Gastroesophageal sphincter (tissue), 4 donors: Measurements from ENCODE around the gene BTG1. TPM values are rescaled to one million over a fixed set of nuclear protein-coding genes. Genes with fewer than 3 reads are reported as not detected.

Experiments used
- ATAC-seq: fragments of 150-250 bp; one replicate; pipeline ENCODE4 v1.9.1; 2016; ENCODE audit warnings: mild to moderate bottlenecking, moderate library complexity
- H3K27ac ChIP-seq, 4 donors: fragments of 200-600 bp; sonication (generic) in 3 of 4; 1 replicate in 3 of 4; 2 replicates in 1 of 4; pipeline ENCODE4 v1.5.1; 2016 to 2019
- H3K27me3 ChIP-seq: fragments of 200-600 bp; sonication (generic); one replicate; pipeline ENCODE4 v1.5.1; 2019
- H3K36me3 ChIP-seq, 2 donors: fragments of 200-600 bp; sonication (generic); one replicate each; pipeline ENCODE4 v1.5.1; 2019; ENCODE audit warnings: control low read depth in 1 of 2
- H3K4me1 ChIP-seq, 3 donors: fragments of 200-600 bp; sonication (generic); 1 replicate in 2 of 3; 2 replicates in 1 of 3; pipeline ENCODE4 v1.5.1; 2016 to 2019; ENCODE audit warnings: control low read depth in 2 of 3
- H3K4me3 ChIP-seq, 2 donors: fragments of 200-600 bp; sonication (generic); one replicate each; pipeline ENCODE4 v1.5.1; 2019; ENCODE audit warnings: mild to moderate bottlenecking in 1 of 2, moderate library complexity in 1 of 2
- H3K9me3 ChIP-seq, 3 donors: fragments of 200-600 bp; sonication (generic); one replicate each; pipeline ENCODE4 v1.5.1; 2017 to 2019; ENCODE audit warnings: control low read depth in 2 of 3
- CTCF ChIP-seq, 4 experiments: fragments of 200-600 bp in 2 of 4; fragments of 450-650 bp in 2 of 4; sonication (generic) in 1 of 4; IDR thresholded peaks; one replicate each; pipeline ENCODE4 v1.5.1; 2017 to 2019; ENCODE audit warnings: antibody characterized with exemption in 4 of 4, mild to moderate bottlenecking in 2 of 4, moderate library complexity in 2 of 4
- EP300 ChIP-seq: sonication (generic); formaldehyde crosslinking; IDR thresholded peaks from one replicate; pipeline ENCODE4 v1.6.1; 2017; ENCODE audit warnings: antibody characterized with exemption, mild to moderate bottlenecking
- POLR2A ChIP-seq, 2 donors: fragments of 450-650 bp; IDR thresholded peaks; one replicate each; pipeline ENCODE4 v1.6.1; 2017; ENCODE audit warnings: antibody characterized with exemption in 2 of 2, mild to moderate bottlenecking in 2 of 2, moderate library complexity in 1 of 2
- POLR2AphosphoS5 ChIP-seq: sonication (generic); formaldehyde crosslinking; IDR thresholded peaks from one replicate; pipeline ENCODE4 v1.6.1; 2017; ENCODE audit warnings: antibody characterized with exemption
- WGBS, 2 donors: methylation state at CpG; one replicate each; pipeline ENCODE4 v1.1.5; 2018; ENCODE audit warnings: low coverage in 1 of 2; 5-methylcytosine and 5-hydroxymethylcytosine counted together
- total RNA-seq, 4 donors: library from RNA; depleted of rRNA; stranded (reverse); fragments of >200 nt; gene quantifications; one replicate each; pipeline ENCODE4 v1.1.0, GENCODE V29; 2016

Gene BTG1
- total RNA-seq, 4 donors from 2014 or later: 33.7 to 46.1 (median 42.7) TPM

- H3K36me3 ChIP-seq: peaks cover 0 to 2% of the 10 kb centered on the region in 2 donors
- no peak overlapping the region for H3K27ac ChIP-seq
- 60 to 100% methylated on average over 1 to 2 of the region's 2 CpGs for WGBS, 2 donors
- TF ChIP-seq POLR2AphosphoS5 (no peak), POLR2A (IDR thresholded peaks at IDR 0.05) (no peak), CTCF (IDR thresholded peaks at IDR 0.05) (no peak), EP300 (no peak)
- ATAC-seq: no peak
- H3K4me3 ChIP-seq: no peak overlapping the region
- H3K27me3 ChIP-seq: no peaks in the 10 kb centered on the region
- peaks cover 0 to 39% (median 0%) of the 10 kb centered on the region in 3 donors for H3K9me3 ChIP-seq
- no peaks in the 10 kb centered on the region for H3K4me1 ChIP-seq
Measured at GRCh38 chr12:92123780-92124688, 21.6 kb downstream of the BTG1 start.

GRCh38 chr12:92122941-92123779, 22.5 kb downstream of the BTG1 start:
- Histone ChIP-seq H3K4me1 (no peaks in the 10 kb centered on the region), H3K27ac (no peak overlapping the region), H3K36me3 (no peaks in the 10 kb centered on the region), H3K27me3 (no peaks in the 10 kb centered on the region), H3K9me3 (peaks cover 0 to 43% (median 0%) of the 10 kb centered on the region in 3 donors), H3K4me3 (no peak overlapping the region)
- WGBS, 2 donors: 89 to 94% methylated on average over 4 of the region's 4 CpGs
- no peak for ATAC-seq
- no peak for TF ChIP-seq POLR2A (IDR thresholded peaks at IDR 0.05)
- TF ChIP-seq POLR2AphosphoS5: no peak
- TF ChIP-seq EP300: no peak
- TF ChIP-seq CTCF (IDR thresholded peaks at IDR 0.05): no peak

- Histone ChIP-seq H3K9me3 (peaks cover 0 to 43% (median 0%) of the 10 kb centered on the region in 3 donors), H3K27me3 (no peaks in the 10 kb centered on the region), H3K4me1 (no peaks in the 10 kb centered on the region), H3K36me3 (no peaks in the 10 kb centered on the region), H3K27ac (no peak overlapping the region), H3K4me3 (no peak overlapping the region)
- no peak for ATAC-seq
- TF ChIP-seq POLR2A (IDR thresholded peaks at IDR 0.05) (no peak), CTCF (IDR thresholded peaks at IDR 0.05) (no peak), POLR2AphosphoS5 (no peak), EP300 (no peak)
Measured at GRCh38 chr12:92121826-92122225, 23.8 kb downstream of the BTG1 start.

- no peaks in the 10 kb centered on the region for H3K27me3 ChIP-seq
- H3K4me1 ChIP-seq: no peaks in the 10 kb centered on the region
- TF ChIP-seq CTCF (IDR thresholded peaks at IDR 0.05) (no peak), EP300 (no peak), POLR2AphosphoS5 (no peak), POLR2A (IDR thresholded peaks at IDR 0.05) (no peak)
- H3K4me3 ChIP-seq: no peak overlapping the region
- no peak for ATAC-seq
- 86 to 94% methylated on average over 2 of the region's 2 CpGs for WGBS, 2 donors
- H3K9me3 ChIP-seq: peaks cover 0 to 43% (median 0%) of the 10 kb centered on the region in 3 donors
- no peaks in the 10 kb centered on the region for H3K36me3 ChIP-seq
- H3K27ac ChIP-seq: no peak overlapping the region
Measured at GRCh38 chr12:92118826-92119536, 26.7 kb downstream of the BTG1 start.
